Right lobe of liver (tissue), 6 donors: ENCODE measurements around the gene HOXD9. TPM values are rescaled to one million over a fixed set of nuclear protein-coding genes. Genes with fewer than 3 reads are reported as not detected.
A peak's percentile ranks its signal among the peaks of the same experiment; 100 is the strongest.

ENCODE experiments used
- ATAC-seq, 4 donors: fragments of 200-7000 bp; cut with Tn5 transposase; one replicate each; pipeline ENCODE4 v1.9.1; 2020; ENCODE audit warnings: mild to moderate bottlenecking in 4 of 4, moderate library complexity in 4 of 4
- DNase-seq, 3 donors: peaks; one replicate each; pipeline ENCODE4 v3.0.0-alpha.2; 2020
- H3K27ac ChIP-seq, 3 donors: fragments of 200-600 bp; one replicate each; pipeline ENCODE4 v1.8.0; 2022
- H3K27me3 ChIP-seq, 2 donors: fragments of 200-600 bp; one replicate each; pipeline ENCODE4 v1.8.0; 2022
- H3K36me3 ChIP-seq, 4 donors: fragments of 200-600 bp; sonication (generic) in 1 of 4; one replicate each; pipeline versions ENCODE4 v1.5.1 to v1.8.0; 2017 to 2022; ENCODE audit warnings: control low read depth in 1 of 4
- H3K4me1 ChIP-seq, 4 donors: fragments of 200-600 bp; sonication (generic) in 1 of 4; one replicate each; pipeline versions ENCODE4 v1.5.1 to v1.8.0; 2017 to 2022; ENCODE audit warnings: control low read depth in 1 of 4
- H3K4me3 ChIP-seq, 3 donors: fragments of 200-600 bp; one replicate each; pipeline ENCODE4 v1.8.0; 2022
- H3K9me3 ChIP-seq, 4 donors: fragments of 200-600 bp; sonication (generic) in 1 of 4; one replicate each; pipeline versions ENCODE4 v1.5.1 to v1.8.0; 2017 to 2022; ENCODE audit warnings: control low read depth in 1 of 4
- POLR2A ChIP-seq: fragments of 450-650 bp; IDR thresholded peaks from one replicate; pipeline ENCODE4 v1.6.1; 2017; ENCODE audit warnings: antibody characterized with exemption, mild to moderate bottlenecking
- WGBS: methylation state at CpG from one replicate; pipeline ENCODE4 v1.1.6; 2018; ENCODE audit warnings: low coverage, low lambda C conversion rate; ENCODE audit not compliant: insufficient coverage; ENCODE audit errors: missing lambda C conversion rate; 5-methylcytosine and 5-hydroxymethylcytosine counted together
- intact Hi-C, 2 donors: fragments of 100-400 bp; cut with DNase I; formaldehyde crosslinking; loops; one replicate each; pipeline versions ENCODE4 v1.11.2 to v1.14.1; 2022
- total RNA-seq, 6 experiments: library from RNA; depleted of rRNA in 2 of 6; stranded (reverse); fragments of >200 nt in 2 of 6; fragmentation: NEBNext Ultra II Directional in 3 of 6; extraction: Animal tissue kit (Norgen Biotek cat#: 25700) in 3 of 6; gene quantifications; one replicate each; pipeline versions ENCODE4 v1.1.0 to v1.2.4, GENCODE V29; 2016 to 2023
- TF ChIP-seq, protein P1 (sequence below), 4 donors: fragments of 200-600 bp in 3 of 4; fragments of 450-650 bp in 1 of 4; IDR thresholded peaks; one replicate each; pipeline versions ENCODE4 v1.5.1 to v1.8.0; 2016 to 2022; ENCODE audit warnings: antibody characterized with exemption in 4 of 4, mild to moderate bottlenecking in 2 of 4
- donor health status: DM: no; HTN: yes; CAD: no.
- donor health status: DM: no; HTN: no; CAD: no.
- donor health status: DM: no; HTN: no; CAD: no.
- donor health status: DM: no; HTN: yes; CAD: no.
- donor health status: DM: no; HTN: yes; CAD: no.

HOXD9 gene
- total RNA-seq, 6 experiments from 2014 or later = 0.25 TPM; not detected in 5

DNA sequence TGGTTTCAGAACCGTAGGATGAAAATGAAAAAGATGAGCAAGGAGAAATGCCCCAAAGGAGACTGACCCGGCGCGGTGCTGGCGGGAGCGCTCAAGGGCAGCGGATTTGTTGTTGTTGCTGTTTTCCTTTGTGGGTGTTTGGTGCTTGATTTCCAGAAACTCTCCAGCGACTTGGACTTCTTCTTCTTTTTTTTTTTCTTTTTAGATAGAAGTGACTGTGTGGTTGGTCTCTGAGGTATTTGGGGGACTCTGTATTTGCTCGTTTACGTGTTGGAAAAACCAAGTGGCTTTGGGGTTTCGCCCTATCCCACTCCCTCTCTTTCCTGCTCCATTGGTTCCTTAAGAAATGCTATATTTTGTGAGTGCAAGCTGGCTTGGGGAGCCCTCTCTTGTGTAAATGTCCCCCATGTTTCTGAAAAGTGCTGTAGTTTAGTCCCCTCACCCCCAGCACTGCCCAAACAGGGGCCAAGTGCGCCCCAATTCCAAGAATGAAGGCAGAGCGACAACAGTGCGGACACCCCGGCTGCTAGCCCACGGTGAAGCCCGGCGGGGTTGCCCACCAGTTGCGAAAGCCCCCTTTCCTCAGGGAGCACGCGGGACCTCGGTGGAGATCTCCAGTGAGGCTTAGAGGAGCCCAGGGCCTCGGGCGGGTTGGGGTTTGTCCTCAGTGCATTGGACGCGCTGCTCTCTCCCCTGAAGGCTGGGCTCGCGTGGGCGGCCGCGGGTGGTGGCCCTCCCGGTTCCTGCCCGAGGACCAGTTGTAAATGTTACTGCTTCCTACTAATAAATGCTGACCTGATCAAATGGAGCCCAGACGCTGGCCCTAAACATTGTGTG lies 1.8 kb downstream of the HOXD9 start:
- no peak for DNase-seq
- ATAC-seq = no peak
- no peak overlapping the region for H3K4me3 ChIP-seq
- 9% methylated on average over 21 of the region's 34 CpGs for WGBS
- no peak overlapping the region for H3K27ac ChIP-seq
- H3K36me3 ChIP-seq = no peaks in the 10 kb centered on the region
- peaks cover 0 to 8% (median 0%) of the 10 kb centered on the region in 4 donors for H3K4me1 ChIP-seq
- intact Hi-C loops = loop anchor here (5.0 to 10.0 kb wide), 3 partner anchors 518 to 710 kb away; no protein-coding TSS in a partner anchor
- TF ChIP-seq, protein P1, sequence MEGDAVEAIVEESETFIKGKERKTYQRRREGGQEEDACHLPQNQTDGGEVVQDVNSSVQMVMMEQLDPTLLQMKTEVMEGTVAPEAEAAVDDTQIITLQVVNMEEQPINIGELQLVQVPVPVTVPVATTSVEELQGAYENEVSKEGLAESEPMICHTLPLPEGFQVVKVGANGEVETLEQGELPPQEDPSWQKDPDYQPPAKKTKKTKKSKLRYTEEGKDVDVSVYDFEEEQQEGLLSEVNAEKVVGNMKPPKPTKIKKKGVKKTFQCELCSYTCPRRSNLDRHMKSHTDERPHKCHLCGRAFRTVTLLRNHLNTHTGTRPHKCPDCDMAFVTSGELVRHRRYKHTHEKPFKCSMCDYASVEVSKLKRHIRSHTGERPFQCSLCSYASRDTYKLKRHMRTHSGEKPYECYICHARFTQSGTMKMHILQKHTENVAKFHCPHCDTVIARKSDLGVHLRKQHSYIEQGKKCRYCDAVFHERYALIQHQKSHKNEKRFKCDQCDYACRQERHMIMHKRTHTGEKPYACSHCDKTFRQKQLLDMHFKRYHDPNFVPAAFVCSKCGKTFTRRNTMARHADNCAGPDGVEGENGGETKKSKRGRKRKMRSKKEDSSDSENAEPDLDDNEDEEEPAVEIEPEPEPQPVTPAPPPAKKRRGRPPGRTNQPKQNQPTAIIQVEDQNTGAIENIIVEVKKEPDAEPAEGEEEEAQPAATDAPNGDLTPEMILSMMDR (IDR thresholded peaks at IDR 0.05) = no peak
- TF ChIP-seq POLR2A = no peak
- H3K27me3 ChIP-seq = peaks cover 32 to 75% of the 10 kb centered on the region in 2 donors
- H3K9me3 ChIP-seq = no peaks in the 10 kb centered on the region

DNA sequence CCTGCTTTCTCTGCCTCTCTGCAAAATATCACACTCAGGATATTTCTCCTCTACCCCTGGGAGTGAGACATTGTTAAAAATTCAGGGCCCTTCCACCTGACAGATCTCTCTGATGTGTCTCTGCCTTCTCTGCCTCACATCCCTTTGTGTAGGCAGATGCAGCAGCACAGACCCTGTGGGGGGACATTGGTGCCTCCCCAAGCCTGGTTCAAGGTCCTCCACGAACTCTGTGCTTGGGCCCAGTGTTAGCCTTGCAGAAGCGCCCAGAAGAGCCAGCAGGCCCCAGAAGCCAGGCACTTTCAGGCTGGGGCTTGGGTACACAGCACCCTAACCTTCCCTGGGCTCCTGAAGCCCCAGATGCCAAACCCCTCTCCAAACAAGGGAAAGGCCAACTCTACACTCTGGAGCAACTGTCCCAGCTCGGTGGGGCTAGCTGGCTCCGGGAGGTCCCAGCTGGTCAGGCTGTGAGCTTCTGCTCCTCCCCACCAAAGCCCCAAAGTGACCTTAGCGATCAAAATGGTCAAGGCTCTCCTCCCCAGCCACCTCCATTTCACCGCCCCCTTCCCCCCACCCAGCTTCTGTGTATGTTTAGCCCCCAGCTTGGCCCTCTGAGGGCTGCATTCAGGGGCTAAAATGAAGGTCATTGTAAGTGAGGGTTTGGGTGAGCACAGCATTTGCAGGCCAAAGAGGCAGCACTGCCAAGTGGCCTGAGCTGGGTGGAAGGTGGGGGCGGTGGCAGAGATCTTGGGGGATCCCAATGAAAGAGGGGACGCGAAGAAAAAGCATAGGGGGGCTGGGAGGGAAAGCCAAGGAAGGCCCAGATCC lies 2.6 kb downstream of the HOXD9 start:
- H3K4me1 ChIP-seq = peaks cover 0 to 8% (median 0%) of the 10 kb centered on the region in 4 donors
- peaks cover 28 to 73% of the 10 kb centered on the region in 2 donors for H3K27me3 ChIP-seq
- no peak overlapping the region for H3K27ac ChIP-seq
- DNase-seq (no peak), ATAC-seq (no peak)
- no peaks in the 10 kb centered on the region for H3K36me3 ChIP-seq
- WGBS = 17% methylated on average over 6 of the region's 9 CpGs
- intact Hi-C loops = loop anchor here (5.0 to 10.0 kb wide), 3 partner anchors 517 to 710 kb away; no protein-coding TSS in a partner anchor
- no peak overlapping the region for H3K4me3 ChIP-seq
- H3K9me3 ChIP-seq = no peaks in the 10 kb centered on the region
- TF ChIP-seq POLR2A = no peak
- TF ChIP-seq, protein P1 (IDR thresholded peaks at IDR 0.05) = no peak

DNA sequence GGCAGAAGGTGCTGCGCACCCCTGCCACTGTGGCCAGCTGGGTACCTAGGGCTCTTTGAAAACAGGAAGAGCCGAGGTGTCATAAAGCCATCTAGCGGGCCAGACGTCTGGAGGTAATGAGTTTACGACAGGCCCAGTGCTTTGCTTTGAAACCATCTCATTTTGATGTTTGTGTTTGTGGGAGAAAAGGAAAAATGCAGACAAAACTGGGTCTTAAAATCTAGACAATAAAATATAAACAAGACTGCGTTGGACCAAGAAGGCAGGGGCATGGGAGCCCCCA lies 3.2 kb downstream of the HOXD9 start:
- Histone ChIP-seq H3K36me3 (no peaks in the 10 kb centered on the region), H3K4me1 (peaks cover 0 to 10% (median 0%) of the 10 kb centered on the region in 4 donors), H3K4me3 (no peak overlapping the region), H3K27me3 (peaks cover 24 to 73% of the 10 kb centered on the region in 2 donors), H3K9me3 (no peaks in the 10 kb centered on the region), H3K27ac (no peak overlapping the region)
- no peak for ATAC-seq
- intact Hi-C loops = loop anchor here (10.0 kb wide), 2 partner anchors 689 to 709 kb away; no protein-coding TSS in a partner anchor
- no peak for DNase-seq
- TF ChIP-seq POLR2A = no peak
- TF ChIP-seq, protein P1 (IDR thresholded peaks at IDR 0.05) = no peak
- WGBS = 11% methylated on average over 6 of the region's 6 CpGs

DNA sequence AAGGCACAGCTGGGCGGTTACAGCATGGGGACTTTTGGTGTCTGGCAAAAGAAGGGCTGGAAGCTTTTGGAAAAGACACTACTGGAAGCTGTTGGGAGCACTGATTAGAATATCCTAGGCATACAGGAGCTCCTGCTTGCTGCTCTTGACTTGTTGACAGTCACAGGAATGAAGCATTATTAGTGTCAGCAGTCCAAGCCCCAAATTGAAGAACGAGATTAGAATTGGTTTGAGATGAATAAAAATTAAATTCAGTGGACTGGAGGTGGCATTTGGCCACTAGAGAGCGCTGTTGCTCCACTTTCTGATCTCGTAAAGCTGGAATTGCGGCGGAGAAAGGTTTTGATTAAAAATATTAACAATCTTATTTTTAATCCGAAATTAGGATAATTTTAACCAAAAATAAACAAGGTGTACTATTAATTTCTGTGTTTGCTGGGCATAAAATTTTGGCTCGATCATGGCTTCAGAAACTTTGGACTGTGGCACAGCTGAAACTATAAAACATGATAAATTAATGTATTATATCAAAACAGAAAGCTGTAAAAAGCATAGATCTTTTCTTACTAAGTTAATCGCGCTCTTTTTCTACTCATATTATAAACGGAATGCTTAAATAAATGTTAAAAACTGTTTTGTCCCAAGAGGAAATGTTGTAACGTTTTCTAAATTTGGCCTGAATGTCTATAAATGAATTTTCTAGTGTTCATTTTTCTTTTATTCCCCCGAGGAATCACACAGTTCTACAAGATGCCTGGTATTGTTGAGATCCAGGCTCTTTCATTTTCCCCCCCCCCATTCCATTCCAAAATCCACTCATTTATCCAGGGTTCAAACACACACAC lies 4.6 kb downstream of the HOXD9 start:
- H3K9me3 ChIP-seq = no peaks in the 10 kb centered on the region
- H3K27ac ChIP-seq = no peak overlapping the region
- H3K36me3 ChIP-seq = no peaks in the 10 kb centered on the region
- intact Hi-C loops = loop anchor here (10.0 kb wide), 2 partner anchors 688 to 708 kb away; no protein-coding TSS in a partner anchor
- H3K27me3 ChIP-seq = peaks cover 21 to 74% of the 10 kb centered on the region in 2 donors
- ATAC-seq (peak; percentile 43 to 67 (median 64)), DNase-seq (peak in 2 of 3 donors; percentile 51 to 68)
- WGBS = 1% methylated on average over 13 of the region's 13 CpGs
- H3K4me1 ChIP-seq = peaks cover 0 to 15% (median 0%) of the 10 kb centered on the region in 4 donors
- H3K4me3 ChIP-seq = no peak overlapping the region
- no peak for TF ChIP-seq POLR2A
- TF ChIP-seq, protein P1 (IDR thresholded peaks at IDR 0.05) = peak; percentile 83 to 93 (median 89)
